NK-92 treated with Interleukin-12 subunit alpha and Interleukin-12 subunit beta, amount 100 ng/mL, for 24 hours (cell line): ENCODE results near the gene GLP2R.

Source experiments
- DNase-seq: peaks from one replicate; lab custom pipeline; 2025; lab: John Stamatoyannopoulos, UW

The GLP2R gene

GRCh38 chr17:9813166-9813565 lies 12.6 kb upstream of the GLP2R start:
- no peak for DNase-seq

- DNase-seq, result no peak
Measured at GRCh38 chr17:9814337-9814945, 11.3 kb upstream of the GLP2R start.

GRCh38 chr17:9816472-9816871 lies 9.3 kb upstream of the GLP2R start:
- no peak for DNase-seq

GRCh38 chr17:9817086-9817485 lies 8.6 kb upstream of the GLP2R start:
- DNase-seq, result no peak

- no peak for DNase-seq
Measured at GRCh38 chr17:9818760-9819159, 7.0 kb upstream of the GLP2R start.

GRCh38 chr17:9820448-9820847 lies 5.3 kb upstream of the GLP2R start:
- no peak for DNase-seq

- DNase-seq, result no peak
Measured at GRCh38 chr17:9821921-9822320, 3.8 kb upstream of the GLP2R start, which contains the start of gene GSG1L2. Gene GSG1L2, minus strand, starts transcription at chr17:9822079. Its CDS starts 8 bp downstream, at chr17:9822071.

- DNase-seq, result no peak
Measured at GRCh38 chr17:9824094-9824493, 1.6 kb upstream of the GLP2R start.

- DNase-seq, result no peak
Measured at GRCh38 chr17:9824797-9825338, 856 bp upstream of the GLP2R start.

- DNase-seq, result no peak
Measured at GRCh38 chr17:9828296-9829295, 2.9 kb downstream of the GLP2R start.

GRCh38 chr17:9829343-9829742 lies 3.6 kb downstream of the GLP2R start:
- DNase-seq, result no peak

GRCh38 chr17:9830711-9831110 lies 5.0 kb downstream of the GLP2R start:
- no peak for DNase-seq

GRCh38 chr17:9833922-9834321 lies 8.2 kb downstream of the GLP2R start:
- DNase-seq, result no peak

GRCh38 chr17:9837551-9838471 lies 12.1 kb downstream of the GLP2R start:
- no peak for DNase-seq

- no peak for DNase-seq
Measured at GRCh38 chr17:9839433-9839832, 13.7 kb downstream of the GLP2R start.

- no peak for DNase-seq
Measured at GRCh38 chr17:9842057-9842758, 16.5 kb downstream of the GLP2R start.

GRCh38 chr17:9843152-9844010 lies 17.7 kb downstream of the GLP2R start:
- DNase-seq, result no peak

- DNase-seq, result no peak
Measured at GRCh38 chr17:9844153-9844552, 18.4 kb downstream of the GLP2R start.

- no peak for DNase-seq
Measured at GRCh38 chr17:9845306-9845705, 19.6 kb downstream of the GLP2R start.

GRCh38 chr17:9850151-9850550 lies 24.4 kb downstream of the GLP2R start:
- no peak for DNase-seq
